ENCODE results near the gene ZP4. TPM values are rescaled to one million over a fixed set of nuclear protein-coding genes. Genes with fewer than 3 reads are reported as not detected.

Gene ZP4
- total and polyA plus RNA-seq, 4 donors, result not detected

DNA sequence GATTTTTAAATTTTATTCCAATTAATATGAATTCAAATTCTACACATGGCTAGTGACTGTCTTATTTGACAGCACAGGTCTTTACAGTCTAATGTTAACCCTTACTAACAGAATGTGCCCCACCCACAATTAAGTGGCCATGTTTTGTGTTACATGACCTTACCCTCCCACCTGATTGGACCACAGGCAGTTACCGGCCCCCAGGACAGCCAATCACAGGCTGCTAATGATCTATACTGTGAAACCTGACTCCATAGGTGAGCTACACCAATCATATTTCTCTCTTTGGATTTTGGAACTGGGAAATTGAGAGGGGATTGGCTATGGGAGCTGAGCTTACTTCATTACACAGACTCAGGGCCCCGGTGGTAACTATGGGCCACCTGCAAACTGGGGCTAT lies 27.5 kb downstream of the ZP4 start:
- TF ChIP-seq, protein P1, sequence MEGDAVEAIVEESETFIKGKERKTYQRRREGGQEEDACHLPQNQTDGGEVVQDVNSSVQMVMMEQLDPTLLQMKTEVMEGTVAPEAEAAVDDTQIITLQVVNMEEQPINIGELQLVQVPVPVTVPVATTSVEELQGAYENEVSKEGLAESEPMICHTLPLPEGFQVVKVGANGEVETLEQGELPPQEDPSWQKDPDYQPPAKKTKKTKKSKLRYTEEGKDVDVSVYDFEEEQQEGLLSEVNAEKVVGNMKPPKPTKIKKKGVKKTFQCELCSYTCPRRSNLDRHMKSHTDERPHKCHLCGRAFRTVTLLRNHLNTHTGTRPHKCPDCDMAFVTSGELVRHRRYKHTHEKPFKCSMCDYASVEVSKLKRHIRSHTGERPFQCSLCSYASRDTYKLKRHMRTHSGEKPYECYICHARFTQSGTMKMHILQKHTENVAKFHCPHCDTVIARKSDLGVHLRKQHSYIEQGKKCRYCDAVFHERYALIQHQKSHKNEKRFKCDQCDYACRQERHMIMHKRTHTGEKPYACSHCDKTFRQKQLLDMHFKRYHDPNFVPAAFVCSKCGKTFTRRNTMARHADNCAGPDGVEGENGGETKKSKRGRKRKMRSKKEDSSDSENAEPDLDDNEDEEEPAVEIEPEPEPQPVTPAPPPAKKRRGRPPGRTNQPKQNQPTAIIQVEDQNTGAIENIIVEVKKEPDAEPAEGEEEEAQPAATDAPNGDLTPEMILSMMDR (IDR thresholded peaks at IDR 0.05; ENCODE audit: control extremely low read depth, extremely low read depth), result no peak

GRCh38 chr1:237861944-237862343 lies 28.8 kb downstream of the ZP4 start:
- H3K9ac ChIP-seq (ENCODE audit: insufficient read depth in 1 of 2, low read length in 2 of 2), result no peak overlapping the region
- ATAC-seq (ENCODE audit: insufficient read depth, low FRiP score), result no peak
- H3K27me3 ChIP-seq (ENCODE audit: control insufficient read depth in 3 of 3, insufficient read depth in 3 of 3, low read length in 2 of 3), result no peaks in the 10 kb centered on the region
- DNase-seq, result no peak
- H3K36me3 ChIP-seq (ENCODE audit: control insufficient read depth in 4 of 4, insufficient read depth in 4 of 4, low read length in 4 of 4), result no peaks in the 10 kb centered on the region
- 49 to 55% methylated on average over 8 of the region's 8 CpGs for WGBS, 2 donors
- peaks cover 0 to 3% (median 0%) of the 10 kb centered on the region in 5 donors for H3K4me1 ChIP-seq (ENCODE audit: control insufficient read depth in 5 of 5, insufficient read depth in 5 of 5, low read length in 5 of 5)
- H3K27ac ChIP-seq (ENCODE audit: low read depth in 1 of 2, low read length in 1 of 2), result no peak overlapping the region
- no peak overlapping the region for H3K4me3 ChIP-seq
- H3K9me3 ChIP-seq (ENCODE audit: control insufficient read depth in 4 of 4, insufficient read depth in 3 of 4, low read length in 3 of 4), result no peaks in the 10 kb centered on the region
- TF ChIP-seq, protein P1 (IDR thresholded peaks at IDR 0.05; ENCODE audit: control extremely low read depth, extremely low read depth), result no peak

More for the DNA sequence above, 27.5 kb downstream of the ZP4 start:
- Histone ChIP-seq H3K4me1 (ENCODE audit: control insufficient read depth in 5 of 5, insufficient read depth in 5 of 5, low read length in 5 of 5) (peaks cover 0 to 3% (median 0%) of the 10 kb centered on the region in 5 donors), H3K36me3 (ENCODE audit: control insufficient read depth in 4 of 4, insufficient read depth in 4 of 4, low read length in 4 of 4) (no peaks in the 10 kb centered on the region), H3K4me3 (no peak overlapping the region), H3K9ac (ENCODE audit: insufficient read depth in 1 of 2, low read length in 2 of 2) (no peak overlapping the region), H3K27ac (ENCODE audit: low read depth in 1 of 2, low read length in 1 of 2) (no peak overlapping the region), H3K27me3 (ENCODE audit: control insufficient read depth in 3 of 3, insufficient read depth in 3 of 3, low read length in 2 of 3) (no peaks in the 10 kb centered on the region), H3K9me3 (ENCODE audit: control insufficient read depth in 4 of 4, insufficient read depth in 3 of 4, low read length in 3 of 4) (no peaks in the 10 kb centered on the region)
- WGBS, 2 donors, result 89 to 91% methylated on average over 2 of the region's 2 CpGs
- ATAC-seq (ENCODE audit: insufficient read depth, low FRiP score) (no peak), DNase-seq (no peak)

GRCh38 chr1:237858992-237859391 lies 31.7 kb downstream of the ZP4 start:
- no peak for ATAC-seq (ENCODE audit: insufficient read depth, low FRiP score)
- no peaks in the 10 kb centered on the region for H3K4me1 ChIP-seq (ENCODE audit: control insufficient read depth in 5 of 5, insufficient read depth in 5 of 5, low read length in 5 of 5)
- no peak overlapping the region for H3K9ac ChIP-seq (ENCODE audit: insufficient read depth in 1 of 2, low read length in 2 of 2)
- no peak overlapping the region for H3K27ac ChIP-seq (ENCODE audit: low read depth in 1 of 2, low read length in 1 of 2)
- no peaks in the 10 kb centered on the region for H3K27me3 ChIP-seq (ENCODE audit: control insufficient read depth in 3 of 3, insufficient read depth in 3 of 3, low read length in 2 of 3)
- DNase-seq, result no peak
- WGBS, 2 donors, result 52 to 76% methylated on average over 4 of the region's 4 CpGs
- H3K9me3 ChIP-seq (ENCODE audit: control insufficient read depth in 4 of 4, insufficient read depth in 3 of 4, low read length in 3 of 4), result peaks cover 0 to 1% (median 0%) of the 10 kb centered on the region in 4 donors
- H3K4me3 ChIP-seq, result no peak overlapping the region
- H3K36me3 ChIP-seq (ENCODE audit: control insufficient read depth in 4 of 4, insufficient read depth in 4 of 4, low read length in 4 of 4), result no peaks in the 10 kb centered on the region
- TF ChIP-seq, protein P1 (IDR thresholded peaks at IDR 0.05; ENCODE audit: control extremely low read depth, extremely low read depth), result no peak

GRCh38 chr1:237857455-237857854 lies 33.3 kb downstream of the ZP4 start:
- WGBS, 2 donors, result 84 to 86% methylated on average over 7 of the region's 7 CpGs
- H3K27ac ChIP-seq (ENCODE audit: low read depth in 1 of 2, low read length in 1 of 2), result no peak overlapping the region
- no peak for DNase-seq
- ATAC-seq (ENCODE audit: insufficient read depth, low FRiP score), result no peak
- H3K4me1 ChIP-seq (ENCODE audit: control insufficient read depth in 5 of 5, insufficient read depth in 5 of 5, low read length in 5 of 5), result no peaks in the 10 kb centered on the region
- peaks cover 0 to 1% (median 0%) of the 10 kb centered on the region in 4 donors for H3K9me3 ChIP-seq (ENCODE audit: control insufficient read depth in 4 of 4, insufficient read depth in 3 of 4, low read length in 3 of 4)
- H3K27me3 ChIP-seq (ENCODE audit: control insufficient read depth in 3 of 3, insufficient read depth in 3 of 3, low read length in 2 of 3), result no peaks in the 10 kb centered on the region
- H3K36me3 ChIP-seq (ENCODE audit: control insufficient read depth in 4 of 4, insufficient read depth in 4 of 4, low read length in 4 of 4), result no peaks in the 10 kb centered on the region
- H3K4me3 ChIP-seq, result no peak overlapping the region
- no peak overlapping the region for H3K9ac ChIP-seq (ENCODE audit: insufficient read depth in 1 of 2, low read length in 2 of 2)
- TF ChIP-seq, protein P1 (IDR thresholded peaks at IDR 0.05; ENCODE audit: control extremely low read depth, extremely low read depth), result no peak
